Thymus (tissue), 11 donors: ENCODE measurements around the gene GMPS. TPM values are rescaled to one million over a fixed set of nuclear protein-coding genes. Genes with fewer than 3 reads are reported as not detected.

Experiments used
- DNase-seq, 9 donors: peaks; one replicate each; pipeline ENCODE4 v3.0.0-alpha.2; 2013; ENCODE audit warnings: low spot score in 9 of 9, low read depth in 6 of 9, missing footprints in 1 of 9
- H3K27ac ChIP-seq, 2 donors: one replicate each; pipeline ENCODE4 v1.5.1; 2013; ENCODE audit warnings: control low read depth in 1 of 2, low read depth in 1 of 2, low read length in 1 of 2, mild to moderate bottlenecking in 1 of 2, moderate library complexity in 1 of 2
- H3K27me3 ChIP-seq, 2 donors: one replicate each; pipeline ENCODE4 v1.5.1; 2013; ENCODE audit warnings: low read length in 1 of 2; ENCODE audit not compliant: control insufficient read depth in 2 of 2, insufficient read depth in 1 of 2
- H3K36me3 ChIP-seq, 2 donors: one replicate each; pipeline ENCODE4 v1.5.1; 2013; ENCODE audit warnings: low read length in 1 of 2, mild to moderate bottlenecking in 1 of 2, moderate library complexity in 1 of 2; ENCODE audit not compliant: control insufficient read depth in 2 of 2, insufficient read depth in 2 of 2
- H3K4me1 ChIP-seq, 2 donors: one replicate each; pipeline ENCODE4 v1.5.1; 2013; ENCODE audit warnings: low read length in 2 of 2; ENCODE audit not compliant: control insufficient read depth in 2 of 2, insufficient read depth in 2 of 2
- H3K4me3 ChIP-seq, 2 donors: one replicate each; pipeline ENCODE4 v1.5.1; 2013; ENCODE audit warnings: low read length in 2 of 2, control low read depth in 1 of 2, mild to moderate bottlenecking in 1 of 2
- H3K9me3 ChIP-seq, 2 donors: one replicate each; pipeline ENCODE4 v1.5.1; 2013; ENCODE audit warnings: low read length in 1 of 2, mild to moderate bottlenecking in 1 of 2; ENCODE audit not compliant: control insufficient read depth in 2 of 2, insufficient read depth in 1 of 2
- WGBS: extraction: QIAGEN DNeasy Blood & Tissue Kit; methylation state at CpG from one replicate; pipeline ENCODE4 v1.1.7; 2013; 5-methylcytosine and 5-hydroxymethylcytosine counted together
- polyA plus RNA-seq: library from polyadenylated mRNA; stranded (reverse); fragments of 200-250 nt; gene quantifications from one replicate; pipeline ENCODE4 v1.2.3, GENCODE V29; 2013
- total RNA-seq: library from RNA; stranded (reverse); fragments of 120-200 nt; gene quantifications from one replicate; pipeline ENCODE4 v1.2.4, GENCODE V29; 2013
- donor health status: healthy.

The GMPS gene
- total and polyA plus RNA-seq, 2 donors = 23.9 to 49.2 TPM

DNA sequence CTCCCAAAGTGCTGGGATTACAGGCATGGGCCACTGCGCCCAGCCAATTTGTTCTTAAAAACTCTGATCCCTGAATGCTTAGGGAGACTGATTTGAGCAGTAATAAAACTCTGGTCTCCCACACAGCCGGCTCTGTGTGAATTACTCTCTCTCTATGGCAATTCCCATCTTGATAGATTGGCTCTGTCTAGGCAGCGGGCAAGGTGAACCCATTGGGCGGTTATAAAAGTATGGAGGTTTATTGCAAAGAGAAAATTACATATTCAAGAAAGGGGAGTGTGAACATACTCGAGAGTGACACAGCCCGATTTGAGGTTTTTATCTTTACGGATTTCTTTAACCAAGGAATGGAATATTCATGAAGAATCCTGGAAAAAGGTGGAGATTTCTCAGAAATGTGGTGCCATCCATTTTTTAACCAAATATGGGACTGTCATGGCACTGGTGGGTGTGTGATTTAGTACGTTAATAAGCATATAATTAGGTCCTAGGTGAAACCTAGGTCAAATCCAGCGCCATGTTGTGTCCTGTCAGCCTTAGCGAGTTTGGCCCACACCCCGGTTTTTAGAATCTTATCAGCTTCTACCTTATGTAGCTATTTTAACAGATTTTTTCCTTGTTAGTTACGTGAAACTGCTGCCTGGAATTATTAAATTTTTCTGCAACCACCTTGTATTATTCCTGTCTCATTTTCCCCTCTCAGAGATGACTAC, 7.2 kb upstream of the GMPS start:
- Histone ChIP-seq H3K4me3 (no peak overlapping the region), H3K27ac (no peak overlapping the region), H3K36me3 (no peaks in the 10 kb centered on the region), H3K27me3 (no peaks in the 10 kb centered on the region), H3K9me3 (peaks cover 0 to 4% of the 10 kb centered on the region in 2 donors), H3K4me1 (peaks cover 0 to 9% of the 10 kb centered on the region in 2 donors)
- 94% methylated on average over 12 of the region's 12 CpGs for WGBS
- no peak for DNase-seq

DNA sequence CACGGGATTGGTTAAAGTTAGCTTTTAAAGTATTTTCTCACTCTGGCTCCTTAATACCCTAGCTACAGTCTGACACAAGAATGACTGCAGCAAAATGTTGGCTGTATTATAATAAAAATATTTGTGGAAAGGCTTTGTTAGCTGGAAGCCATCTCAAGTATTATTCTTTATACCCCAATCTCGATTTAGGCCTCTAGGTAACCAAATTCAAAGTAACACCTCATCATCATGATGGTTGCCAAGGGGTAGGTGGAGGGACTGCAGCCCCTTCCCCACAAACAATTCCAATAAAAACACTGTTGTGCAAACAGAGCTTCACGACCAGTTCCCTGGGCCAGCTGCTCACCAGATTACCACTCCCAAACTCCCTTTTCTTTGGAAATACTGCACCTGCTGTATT, 759 bp upstream of the GMPS start:
- WGBS = 63% methylated on average over 3 of the region's 3 CpGs
- Histone ChIP-seq H3K4me3 (peak overlapping the region; percentile 58 to 96), H3K27ac (peak overlapping the region; percentile 91 to 92), H3K36me3 (no peaks in the 10 kb centered on the region), H3K9me3 (no peaks in the 10 kb centered on the region), H3K4me1 (peaks cover 5 to 8% of the 10 kb centered on the region in 2 donors), H3K27me3 (no peaks in the 10 kb centered on the region)
- DNase-seq = peak in 1 of 9 donors; percentile 12

- under 1% methylated on average over 85 of the region's 85 CpGs for WGBS
- Histone ChIP-seq H3K27me3 (no peaks in the 10 kb centered on the region), H3K4me3 (peak overlapping the region; percentile 88 to 96), H3K36me3 (no peaks in the 10 kb centered on the region), H3K9me3 (no peaks in the 10 kb centered on the region), H3K4me1 (peaks cover 5 to 8% of the 10 kb centered on the region in 2 donors), H3K27ac (peak overlapping the region; percentile 87 to 93)
- peak in 5 of 9 donors; percentile 19 to 66 (median 40) for DNase-seq
Measured at GRCh38 chr3:155870945-155871745, 695 bp downstream of the GMPS start.

DNA sequence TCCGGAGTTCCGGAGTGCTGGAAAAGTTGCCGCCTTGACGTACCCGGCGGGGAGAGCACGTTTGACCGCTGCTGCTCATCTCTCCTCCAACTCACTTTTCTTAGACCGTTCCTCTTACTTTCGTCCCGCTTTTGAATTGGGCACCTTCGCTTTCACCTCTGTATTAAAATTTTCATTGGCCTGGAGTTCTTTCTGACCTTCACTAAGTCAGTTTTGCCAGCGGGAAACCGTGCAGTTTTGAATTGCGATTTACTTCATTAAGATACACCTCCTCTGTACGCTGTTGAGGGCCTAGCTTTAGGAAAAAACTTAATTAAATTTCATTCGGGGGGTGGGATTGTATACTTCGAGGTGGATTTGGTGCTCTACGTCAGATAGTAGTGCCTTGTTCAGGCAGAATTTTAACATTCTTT, 1.3 kb downstream of the GMPS start:
- Histone ChIP-seq H3K27ac (peak overlapping the region; percentile 58 to 68), H3K4me3 (peak overlapping the region; percentile 88 to 96), H3K4me1 (peaks cover 5 to 8% of the 10 kb centered on the region in 2 donors), H3K9me3 (no peaks in the 10 kb centered on the region), H3K36me3 (no peaks in the 10 kb centered on the region), H3K27me3 (no peaks in the 10 kb centered on the region)
- 1% methylated on average over 19 of the region's 19 CpGs for WGBS
- peak in 2 of 9 donors; percentile 13 to 18 for DNase-seq

GRCh38 chr3:155872904-155873646, 2.6 kb downstream of the GMPS start:
- Histone ChIP-seq H3K4me3 (no peak overlapping the region), H3K36me3 (no peaks in the 10 kb centered on the region), H3K9me3 (no peaks in the 10 kb centered on the region), H3K27ac (no peak overlapping the region), H3K27me3 (no peaks in the 10 kb centered on the region), H3K4me1 (peaks cover 5 to 8% of the 10 kb centered on the region in 2 donors)
- 87% methylated on average over 8 of the region's 8 CpGs for WGBS
- no peak for DNase-seq

DNA sequence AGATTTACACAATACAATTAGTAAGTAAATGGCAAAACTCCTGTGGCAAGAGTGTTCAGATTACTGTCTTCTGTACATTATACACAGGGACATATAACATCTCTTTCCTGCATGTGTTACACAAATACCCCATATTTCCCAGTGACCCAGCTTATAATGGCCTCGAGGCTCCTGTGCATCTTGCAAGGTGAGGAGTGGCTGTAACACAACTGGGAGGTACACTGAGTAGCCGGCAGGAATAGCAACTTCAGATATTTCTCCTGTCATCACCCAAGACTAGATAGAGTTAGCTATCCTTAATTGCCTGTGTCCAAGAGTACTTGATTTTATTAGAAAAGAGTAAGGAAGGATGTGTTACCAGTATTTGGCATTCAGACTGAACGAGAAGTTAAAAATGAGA, 5.6 kb downstream of the GMPS start:
- Histone ChIP-seq H3K27me3 (no peaks in the 10 kb centered on the region), H3K36me3 (no peaks in the 10 kb centered on the region), H3K4me3 (no peak overlapping the region), H3K27ac (no peak overlapping the region), H3K4me1 (peaks cover 3 to 5% of the 10 kb centered on the region in 2 donors), H3K9me3 (no peaks in the 10 kb centered on the region)
- 95% methylated on average over 3 of the region's 3 CpGs for WGBS
- no peak for DNase-seq

DNA sequence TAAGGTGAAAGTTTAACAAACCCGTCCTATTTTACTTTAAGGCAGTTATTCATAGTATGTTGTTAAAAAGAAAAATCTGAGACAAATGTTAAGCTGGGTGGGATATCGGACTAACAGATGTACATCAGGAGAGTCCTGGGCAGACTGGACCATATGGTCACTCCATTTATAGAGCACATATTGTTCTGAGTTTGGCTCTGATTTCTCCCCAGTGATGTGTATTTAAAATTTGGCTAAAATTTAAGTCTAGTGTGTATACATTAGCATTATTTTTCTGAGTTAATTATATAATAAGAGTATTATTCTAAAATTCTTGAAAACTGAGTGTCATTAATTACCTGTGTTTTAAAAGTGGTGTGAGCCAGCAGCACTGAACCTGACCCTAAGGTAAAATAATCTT, 6.1 kb downstream of the GMPS start:
- Histone ChIP-seq H3K27ac (no peak overlapping the region), H3K4me3 (no peak overlapping the region), H3K4me1 (peaks cover 3 to 5% of the 10 kb centered on the region in 2 donors), H3K36me3 (no peaks in the 10 kb centered on the region), H3K9me3 (no peaks in the 10 kb centered on the region), H3K27me3 (no peaks in the 10 kb centered on the region)
- WGBS = 97% methylated on average over 2 of the region's 2 CpGs
- DNase-seq = no peak

GRCh38 chr3:155880286-155880685, 9.8 kb downstream of the GMPS start:
- no peaks in the 10 kb centered on the region for H3K4me1 ChIP-seq
- no peaks in the 10 kb centered on the region for H3K9me3 ChIP-seq
- no peaks in the 10 kb centered on the region for H3K27me3 ChIP-seq
- no peak for DNase-seq
- H3K36me3 ChIP-seq = no peaks in the 10 kb centered on the region
- no peak overlapping the region for H3K27ac ChIP-seq
- no peak overlapping the region for H3K4me3 ChIP-seq

DNA sequence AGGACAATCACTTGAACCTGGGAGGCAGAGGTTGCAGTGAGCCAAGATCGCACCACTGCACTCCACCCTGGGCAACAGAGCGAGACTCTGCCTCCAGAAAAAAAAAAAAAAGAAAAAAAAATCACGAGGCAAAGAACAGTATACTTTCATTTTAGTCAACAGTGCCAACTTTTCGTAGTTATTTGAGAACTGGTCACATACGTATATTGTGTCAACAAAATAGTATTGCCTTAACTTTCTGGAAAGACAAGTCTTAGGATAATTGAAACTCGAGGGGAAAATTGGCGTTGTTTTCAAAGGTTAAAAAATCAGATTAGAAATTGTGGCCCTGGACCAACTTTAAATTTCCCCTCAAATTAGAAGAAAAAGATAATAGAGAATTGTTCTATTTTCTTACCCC, 13.8 kb downstream of the GMPS start:
- no peaks in the 10 kb centered on the region for H3K9me3 ChIP-seq
- H3K36me3 ChIP-seq = no peaks in the 10 kb centered on the region
- no peaks in the 10 kb centered on the region for H3K27me3 ChIP-seq
- DNase-seq = no peak
- WGBS = 92% methylated on average over 7 of the region's 7 CpGs
- H3K4me3 ChIP-seq = no peak overlapping the region
- H3K27ac ChIP-seq = no peak overlapping the region
- no peaks in the 10 kb centered on the region for H3K4me1 ChIP-seq
